Regular cardiac myocyte (primary cell): Measurements from ENCODE around the gene DUSP5. TPM values are rescaled to one million over a fixed set of nuclear protein-coding genes. Genes with fewer than 3 reads are reported as not detected.

Experiments
- total RNA-seq: library from RNA; depleted of rRNA; stranded (reverse); fragments of >200 nt; gene quantifications from 2 replicates; pipeline ENCODE4 v1.2.3, GENCODE V29; 2014

DUSP5 gene, protein sequence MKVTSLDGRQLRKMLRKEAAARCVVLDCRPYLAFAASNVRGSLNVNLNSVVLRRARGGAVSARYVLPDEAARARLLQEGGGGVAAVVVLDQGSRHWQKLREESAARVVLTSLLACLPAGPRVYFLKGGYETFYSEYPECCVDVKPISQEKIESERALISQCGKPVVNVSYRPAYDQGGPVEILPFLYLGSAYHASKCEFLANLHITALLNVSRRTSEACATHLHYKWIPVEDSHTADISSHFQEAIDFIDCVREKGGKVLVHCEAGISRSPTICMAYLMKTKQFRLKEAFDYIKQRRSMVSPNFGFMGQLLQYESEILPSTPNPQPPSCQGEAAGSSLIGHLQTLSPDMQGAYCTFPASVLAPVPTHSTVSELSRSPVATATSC
- 14.7 and 36.4 TPM in 2 replicates for total RNA-seq

GRCh38 chr10:110497438-110498086, at the start of gene DUSP5:
TSS of gene DUSP5 (plus strand) at chr10:110497907. CDS start at chr10:110498122, 215 bp downstream.

Other genes with a start within 250 kb of the DUSP5 start
- 5.0 and 6.8 TPM in 2 replicates for gene SMNDC1, start 193.0 kb upstream of the DUSP5 start, total RNA-seq
- 18.9 and 32.4 TPM in 2 replicates for gene SMC3, start 69.8 kb downstream of the DUSP5 start, total RNA-seq
- 0.19 and 0.85 TPM in 2 replicates for gene RBM20, start 146.4 kb downstream of the DUSP5 start, total RNA-seq